Measurements from ENCODE around the gene NUDCD3.
A peak's percentile ranks its signal among the peaks of the same experiment; 100 is the strongest.
"Not testable (repeated sequence)": the region's sequence is repeated elsewhere in the genome, so short reads cannot be mapped to it uniquely, and the experiment has no call there.

Gene NUDCD3

GRCh38 chr7:44518761-44519160 lies 28.3 kb upstream of the NUDCD3 start:
- no peak for DNase-seq

GRCh38 chr7:44517175-44517574 lies 26.7 kb upstream of the NUDCD3 start:
- DNase-seq: no peak

- DNase-seq: no peak
Observed at GRCh38 chr7:44515590-44516268, 25.3 kb upstream of the NUDCD3 start.

DNA sequence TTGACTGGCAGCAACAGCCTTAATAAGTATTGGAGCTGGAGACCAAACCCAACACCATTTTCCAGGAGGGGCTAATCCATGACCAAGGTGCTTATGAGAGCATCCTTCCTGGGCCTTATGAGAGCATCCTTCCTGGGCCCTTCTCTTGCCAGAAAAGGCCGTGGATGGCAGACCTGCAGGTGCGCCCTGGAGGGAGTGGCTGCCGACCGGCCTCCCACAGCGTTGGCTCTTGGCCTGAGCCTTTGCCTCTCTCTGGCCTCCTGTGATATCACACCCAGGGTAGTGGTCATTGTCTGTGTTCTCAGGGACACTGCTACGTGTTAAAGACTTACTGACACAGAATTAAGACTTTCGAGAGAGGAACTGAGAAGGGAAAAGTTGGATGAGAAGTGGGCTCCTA lies 22.3 kb upstream of the NUDCD3 start:
- DNase-seq: no peak

DNA sequence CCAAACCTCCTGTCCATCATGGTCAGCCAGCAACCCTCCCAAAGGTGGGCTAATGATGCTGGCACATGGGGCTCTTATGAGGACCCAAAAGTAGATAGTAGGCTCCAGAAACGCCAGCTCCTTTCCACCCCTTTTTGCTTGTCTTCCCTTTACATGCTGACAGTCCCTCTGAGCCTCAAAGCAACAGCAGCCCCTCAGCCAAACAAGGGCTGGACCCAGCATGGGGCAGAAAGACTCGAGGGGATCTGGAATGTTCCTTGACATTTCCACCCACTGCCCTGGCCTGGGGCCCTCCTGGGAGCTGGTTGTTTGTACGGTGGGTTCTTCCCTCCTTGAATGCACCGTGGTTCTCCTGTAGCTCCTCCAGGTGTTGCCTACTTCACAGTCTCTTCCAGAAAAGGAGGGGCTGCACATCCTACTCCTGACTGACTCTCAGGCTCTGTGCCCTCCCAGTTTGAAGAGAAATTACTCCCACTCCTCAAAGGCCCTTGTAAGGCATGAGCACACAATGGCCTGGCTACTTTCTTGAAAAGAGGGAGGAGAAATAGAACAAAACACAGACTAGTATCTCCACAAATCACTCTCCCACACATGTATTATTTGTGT lies 21.5 kb upstream of the NUDCD3 start:
- DNase-seq: no peak

- DNase-seq: no peak
Observed at GRCh38 chr7:44511236-44511635, 20.8 kb upstream of the NUDCD3 start.

DNA sequence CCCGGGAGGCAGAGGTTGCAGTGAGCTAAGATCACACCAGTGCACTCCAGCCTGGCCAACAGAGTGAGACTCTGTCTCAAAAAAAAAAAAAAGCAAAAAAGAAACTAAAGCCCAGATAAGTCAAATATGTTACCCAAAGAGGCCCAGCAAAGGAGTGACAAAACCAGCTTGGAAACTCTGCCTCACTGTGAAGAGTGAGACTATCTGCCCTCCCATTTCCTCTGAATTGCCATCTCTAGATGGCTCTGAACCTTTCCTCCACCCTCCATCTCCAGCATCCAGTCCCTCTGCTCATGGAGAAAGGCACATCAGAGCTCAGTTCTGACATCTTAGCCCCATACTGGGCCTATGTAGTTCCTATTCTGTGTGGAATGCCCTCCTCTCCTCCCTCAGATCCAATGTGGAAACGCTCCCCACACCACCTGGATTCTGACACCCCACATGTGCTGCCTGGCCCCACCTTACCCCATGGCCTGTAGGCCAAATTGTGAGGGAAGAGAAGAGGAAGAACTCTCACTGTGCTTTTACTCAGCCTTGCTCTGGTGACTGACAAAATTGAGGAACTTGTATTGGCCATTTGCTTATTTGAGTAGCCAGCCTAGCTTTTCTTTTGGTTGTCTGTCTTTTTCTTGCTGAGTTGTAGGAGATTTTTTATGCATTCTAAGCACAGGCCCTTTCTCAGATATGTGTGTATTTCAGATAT lies 18.0 kb upstream of the NUDCD3 start:
- no peak for DNase-seq

- not testable (repeated sequence) for DNase-seq
Observed at GRCh38 chr7:44506592-44507288, 16.3 kb upstream of the NUDCD3 start.

DNA sequence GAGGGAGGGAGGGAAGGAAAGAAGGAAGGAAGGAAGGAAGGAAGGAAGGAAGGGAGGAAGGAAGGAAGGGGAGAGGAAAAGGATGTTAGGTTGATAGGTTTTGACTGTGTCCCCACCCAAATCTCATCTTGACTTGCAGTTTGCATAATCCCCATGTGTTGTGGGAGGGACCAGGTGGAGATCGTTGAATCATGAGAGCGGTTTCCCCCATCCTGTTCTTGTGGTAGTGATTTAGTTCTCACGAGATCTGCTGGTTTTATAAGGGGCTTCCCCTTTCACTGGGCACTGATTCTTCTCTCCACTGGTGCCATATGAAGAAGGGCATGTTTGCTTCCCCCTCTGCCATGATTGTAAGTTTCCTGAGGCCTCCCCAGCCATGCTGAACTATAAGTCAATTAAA lies 15.1 kb upstream of the NUDCD3 start:
- no peak for DNase-seq

DNA sequence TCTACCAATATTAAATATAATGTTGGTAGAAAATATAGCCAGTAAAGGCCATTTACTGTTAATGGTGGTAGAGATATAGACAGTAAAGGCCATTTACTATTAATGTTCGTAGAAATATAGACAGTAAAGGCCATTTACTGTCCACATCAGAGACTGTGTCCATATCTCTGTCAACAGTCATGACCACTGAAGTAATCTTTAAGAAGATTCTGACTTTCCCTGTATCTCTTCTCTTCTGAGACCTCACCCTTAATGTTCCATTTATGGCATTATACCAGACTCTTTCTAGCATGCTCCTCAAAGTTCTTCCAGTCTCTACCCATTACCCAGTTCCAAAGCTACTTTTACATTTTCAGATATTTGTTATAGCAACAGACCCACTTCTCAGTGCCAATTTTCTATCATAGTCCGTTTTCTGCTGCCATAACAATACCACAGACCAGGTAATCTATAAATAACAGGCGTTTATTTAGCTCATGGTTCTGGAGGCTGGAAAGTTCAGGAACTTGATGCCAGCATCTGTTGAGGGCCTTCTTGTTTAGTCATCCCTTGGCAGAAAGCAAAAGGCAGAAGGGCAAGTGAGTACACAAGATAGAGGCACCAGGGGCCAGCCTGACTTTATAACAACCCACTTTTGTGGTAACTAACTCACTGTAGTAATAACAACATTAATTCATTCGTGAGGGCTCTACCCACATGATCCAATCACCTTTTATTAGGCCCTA lies 7.9 kb upstream of the NUDCD3 start:
- DNase-seq: no peak

- DNase-seq: no peak
Observed at GRCh38 chr7:44497155-44498027, 6.9 kb upstream of the NUDCD3 start.

DNA sequence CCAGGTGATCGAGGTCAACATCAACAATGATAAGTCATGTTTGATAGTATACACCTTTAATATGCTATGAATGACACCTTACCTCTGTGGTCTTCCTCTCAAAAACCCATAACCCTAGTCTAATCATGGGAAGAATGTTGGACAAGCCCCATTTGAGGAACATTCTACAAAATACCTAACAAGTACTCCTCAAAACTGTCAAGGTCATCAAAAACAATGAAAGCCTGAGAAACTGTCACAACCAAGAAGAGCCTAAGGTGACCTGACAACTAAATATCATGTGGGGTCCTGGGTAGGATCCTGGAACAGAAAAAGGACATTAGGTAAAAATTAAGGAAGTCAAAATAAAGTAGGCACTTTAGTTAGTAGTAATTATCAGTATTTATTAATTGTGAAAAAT lies 5.9 kb upstream of the NUDCD3 start:
- no peak for DNase-seq

- DNase-seq: no peak
Observed at GRCh38 chr7:44494960-44495359, 4.5 kb upstream of the NUDCD3 start.

DNA sequence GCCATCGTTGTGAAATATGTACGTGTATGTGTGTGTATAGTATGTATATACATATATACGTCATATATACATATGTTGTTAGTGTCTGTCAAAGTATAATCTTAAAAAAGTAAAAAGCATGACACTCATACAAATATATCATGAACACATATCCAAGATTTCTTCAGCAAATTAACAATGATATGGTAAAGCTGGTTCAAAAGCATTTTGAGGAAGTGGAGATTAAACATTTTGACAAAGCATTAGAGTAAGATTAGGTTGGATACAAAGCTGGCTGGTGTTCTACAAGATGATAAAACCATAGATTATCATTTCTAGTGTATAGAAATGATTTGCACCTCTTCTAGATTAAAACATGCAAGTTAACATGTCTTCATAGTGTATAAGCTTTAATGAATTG lies 771 bp upstream of the NUDCD3 start:
- no peak for DNase-seq

DNA sequence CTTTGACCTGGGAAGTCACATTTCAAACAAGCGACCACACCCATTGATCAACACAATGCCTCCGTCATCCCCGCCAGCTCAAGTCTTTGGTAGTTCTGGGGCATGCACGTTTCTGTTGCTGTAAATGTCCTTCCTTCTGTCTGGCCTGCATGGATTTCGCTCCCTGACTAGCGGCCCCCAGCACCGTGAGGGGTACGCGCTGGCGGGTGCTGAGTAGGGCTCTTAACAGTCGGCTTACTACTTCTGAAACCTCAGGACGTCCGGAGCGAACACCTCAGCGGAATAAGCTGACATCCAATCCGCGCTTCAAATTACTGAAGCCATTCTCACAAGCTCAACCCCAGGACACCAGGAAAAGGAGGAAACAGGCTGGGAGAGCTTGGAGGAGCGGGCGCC lies 505 bp downstream of the NUDCD3 start:
- DNase-seq: peak in 2 of 58 donors; percentile 52 to 67

GRCh38 chr7:44488955-44489354 lies 1.5 kb downstream of the NUDCD3 start:
- DNase-seq: no peak

DNA sequence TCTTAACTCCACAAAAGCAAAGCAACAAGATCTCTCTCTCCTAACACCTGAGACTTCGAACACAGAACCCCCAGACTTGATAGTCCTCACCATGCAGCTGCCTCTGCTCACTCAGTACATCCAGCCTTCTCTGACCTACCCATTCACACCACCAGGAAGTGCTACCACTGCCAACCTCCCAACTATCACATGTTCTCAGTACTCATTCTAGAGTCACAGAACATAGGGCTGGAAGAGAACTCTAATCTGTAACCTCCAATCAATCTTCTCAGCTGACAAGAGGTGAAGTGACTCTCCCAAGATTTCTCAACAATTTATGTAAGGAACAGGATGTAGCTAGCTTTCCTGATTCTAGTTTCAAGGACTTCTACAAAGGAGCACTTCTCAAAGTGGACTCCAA lies 3.8 kb downstream of the NUDCD3 start:
- DNase-seq: no peak

DNA sequence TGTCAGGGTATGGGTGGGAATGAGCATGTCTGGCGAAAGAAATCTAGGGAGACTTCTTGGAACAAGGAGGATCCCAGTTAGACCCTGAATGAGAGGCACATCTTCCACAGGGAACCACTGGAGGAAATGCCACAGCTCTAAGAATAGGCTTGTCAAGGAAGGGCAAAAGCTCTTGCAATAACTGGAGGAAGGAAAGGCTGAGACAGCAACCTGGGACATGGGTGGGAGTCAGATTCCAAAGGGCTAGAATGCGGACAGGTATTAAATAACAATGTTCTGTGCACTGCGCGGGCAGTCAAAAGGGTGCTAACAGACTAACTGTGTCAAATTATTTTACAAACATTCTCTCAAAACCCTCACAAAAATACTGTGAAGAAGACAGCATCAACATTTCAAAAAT lies 4.5 kb downstream of the NUDCD3 start:
- no peak for DNase-seq

DNA sequence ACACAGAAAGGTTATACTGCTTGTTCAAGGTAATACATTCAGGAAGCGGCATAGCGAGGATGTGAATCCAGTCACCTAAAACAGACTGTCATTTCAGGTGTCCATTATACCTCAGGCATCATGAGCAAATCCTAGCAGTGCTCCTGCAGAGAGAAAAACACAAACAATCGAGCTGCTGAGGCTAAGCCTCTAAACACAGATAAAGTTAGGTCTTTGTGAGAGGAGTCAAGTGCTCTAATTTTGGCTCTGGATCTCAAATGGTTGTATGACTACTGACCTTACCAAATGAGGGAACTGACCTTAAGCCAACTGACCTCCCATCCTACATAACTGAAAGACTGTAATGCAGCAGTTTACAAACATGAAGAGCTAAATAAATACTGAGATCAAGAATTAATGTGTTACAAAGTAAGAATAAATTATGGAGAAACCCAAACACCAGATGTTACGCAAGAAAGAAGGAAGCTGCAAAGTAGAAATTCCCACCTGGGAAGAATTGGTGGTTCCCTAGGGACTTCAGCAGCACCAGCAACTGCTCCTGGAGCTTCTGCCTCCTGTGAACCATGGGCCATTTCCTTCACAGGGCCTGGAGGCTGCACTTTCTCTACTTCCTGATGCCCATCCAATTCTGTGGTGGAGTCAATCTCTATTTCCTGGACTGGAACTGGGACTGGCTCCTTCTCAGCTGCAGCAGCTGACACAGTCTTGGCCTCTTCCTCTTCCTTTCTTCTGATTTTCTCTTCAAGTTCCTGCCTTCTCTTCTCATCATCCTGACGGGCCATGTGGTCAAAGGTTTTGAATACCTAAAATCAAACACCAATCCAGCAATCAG lies 5.8 kb downstream of the NUDCD3 start:
- no peak for DNase-seq
